ENCODE data around the gene EPN3.

GRCh38 chr17:50569592-50569991, 37.1 kb downstream of the EPN3 start:
- TF ChIP-seq CTCF (IDR thresholded peaks at IDR 0.05) (no peak), EP300 (IDR thresholded peaks at IDR 0.05) (no peak), POLR2AphosphoS5 (IDR thresholded peaks at IDR 0.05) (no peak)
